Cardiac septum (tissue), 1 donor: ENCODE results near the gene OSCP1. TPM values are rescaled to one million over a fixed set of nuclear protein-coding genes. Genes with fewer than 3 reads are reported as not detected.
A peak's percentile ranks its signal among the peaks of the same experiment; 100 is the strongest.

ENCODE experiments used
- DNase-seq: peaks from one replicate; pipeline ENCODE4 v3.0.0-alpha.2; 2020; ENCODE audit warnings: low spot score
- intact Hi-C: fragments of 100-400 bp; cut with DNase I; formaldehyde crosslinking; loops from one replicate; pipeline ENCODE4 v1.14.0; 2022
- total RNA-seq: library from RNA; stranded (reverse); fragmentation: NEBNext Ultra II Directional; extraction: Animal tissue kit (Norgen Biotek cat#: 25700); gene quantifications from one replicate; pipeline ENCODE4 v1.2.1, GENCODE V29; 2021
- donor health status: DM: no; HTN: no; CAD: no.

Gene OSCP1
- total RNA-seq, 1 donor from 2014 or later: 3.4 TPM

DNA sequence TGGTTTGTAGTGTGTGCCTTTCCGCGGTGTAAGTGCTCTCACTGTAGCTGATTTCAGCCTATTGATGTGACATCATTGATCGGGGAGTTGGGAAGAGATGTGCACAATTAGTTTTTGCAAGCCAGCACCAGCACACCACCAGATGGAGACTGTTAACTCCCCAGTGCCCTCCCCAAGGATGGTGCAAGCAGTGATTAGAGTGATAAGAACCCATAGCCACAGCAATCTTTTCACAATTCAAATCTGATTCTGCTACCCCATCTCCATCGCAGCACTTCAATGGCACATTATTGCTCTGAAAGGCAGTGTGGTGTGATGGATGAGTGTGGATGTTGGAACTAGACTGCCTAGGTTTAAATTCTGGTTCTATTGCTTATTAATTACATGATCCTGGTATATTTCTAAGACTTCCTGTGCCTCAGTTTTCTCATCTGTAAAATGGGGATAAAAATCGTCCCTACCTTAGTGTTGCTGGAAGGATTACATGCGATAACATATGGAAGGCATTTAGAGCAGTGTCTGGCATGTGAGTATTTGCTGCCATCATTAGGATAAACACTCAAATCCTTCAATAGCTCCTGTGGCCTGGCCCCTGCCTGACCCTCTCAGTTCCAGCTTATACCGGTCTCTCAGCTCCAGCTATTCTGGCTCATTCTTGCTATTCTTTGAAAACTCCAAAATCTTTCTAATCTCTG is 25.8 kb upstream of the OSCP1 start:
- intact Hi-C loops: no loop called here
- no peak for DNase-seq

DNA sequence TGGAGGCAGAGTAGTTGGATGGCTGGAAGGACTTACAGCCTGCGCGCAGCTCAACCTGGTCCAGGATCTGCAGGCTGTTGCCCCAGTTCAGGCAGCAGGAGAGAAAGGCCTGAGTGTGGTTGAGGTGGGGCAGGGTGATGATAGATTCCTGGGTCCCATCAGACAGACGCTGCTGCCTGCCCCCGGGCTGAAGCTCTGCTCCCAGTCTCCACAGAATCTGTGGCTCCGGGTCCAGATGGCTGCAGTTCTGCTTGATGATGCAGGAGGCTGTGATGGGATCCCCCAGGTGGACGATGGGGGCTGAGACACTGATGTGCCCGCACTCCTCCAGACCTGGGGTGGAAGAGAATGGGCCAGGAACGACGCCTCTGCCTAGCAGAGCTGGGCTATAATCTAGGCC is 25.1 kb upstream of the OSCP1 start:
- no peak for DNase-seq
- intact Hi-C loops: no loop called here

DNA sequence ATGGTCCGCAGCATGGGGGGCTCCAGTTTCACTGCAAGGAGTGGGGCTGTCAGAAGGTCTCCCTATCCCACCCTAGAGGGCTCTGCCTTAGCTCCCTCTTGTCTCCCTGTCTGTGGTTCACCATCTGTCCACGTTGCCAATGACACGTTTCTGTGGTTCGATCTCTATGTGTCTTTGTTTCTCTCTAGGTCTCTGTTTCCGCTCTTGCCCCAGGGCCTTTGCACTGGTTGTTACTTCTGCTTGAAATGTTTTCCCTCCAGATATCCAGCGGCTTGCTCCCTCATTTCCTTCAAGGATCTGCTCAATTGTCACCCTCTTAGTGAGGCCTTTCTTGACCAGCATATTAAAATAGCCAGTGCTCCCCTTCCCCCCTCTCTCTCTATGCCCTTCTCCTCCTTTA is 22.4 kb upstream of the OSCP1 start:
- intact Hi-C loops: no loop called here
- no peak for DNase-seq

DNA sequence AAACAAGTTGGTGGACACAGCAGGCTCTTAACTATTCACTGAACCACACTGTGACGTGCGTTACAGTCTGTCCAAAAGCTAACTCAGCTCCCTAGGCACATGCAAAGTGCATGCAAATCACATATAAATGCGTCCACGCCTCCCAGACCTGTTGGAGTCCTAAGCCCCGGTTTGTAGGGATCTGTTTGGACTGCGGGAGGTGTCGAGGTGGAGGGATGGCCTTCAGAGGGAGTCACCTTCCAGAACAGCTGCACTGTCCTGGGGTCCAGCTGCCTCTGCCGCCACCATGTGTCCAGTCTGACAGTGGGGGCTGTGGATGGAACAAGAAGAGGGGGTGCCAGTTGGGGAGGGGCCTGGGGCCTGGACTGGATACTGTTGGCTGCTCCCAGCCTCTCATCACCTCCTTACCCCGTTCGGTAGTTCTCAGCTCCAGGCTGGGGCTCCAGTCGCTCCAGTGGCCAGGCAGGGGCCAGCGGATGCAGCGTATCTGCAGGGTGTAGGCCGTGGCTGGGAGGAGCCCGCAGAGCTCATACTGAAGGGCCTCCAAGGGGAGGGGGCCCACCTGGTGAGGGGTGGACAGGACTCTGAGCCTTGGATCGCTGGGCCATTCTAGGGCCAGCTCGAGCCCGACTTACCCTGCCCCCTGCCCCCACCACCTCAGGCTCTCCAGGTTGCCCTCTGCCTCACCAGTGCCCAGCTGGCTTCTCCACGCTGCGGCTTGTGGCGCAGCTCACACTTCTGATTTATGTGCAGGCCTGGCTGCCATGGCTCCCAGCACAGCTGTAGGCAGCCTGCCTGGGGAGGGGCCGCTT is 21.8 kb upstream of the OSCP1 start:
- no peak for DNase-seq
- intact Hi-C loops: no loop called here

DNA sequence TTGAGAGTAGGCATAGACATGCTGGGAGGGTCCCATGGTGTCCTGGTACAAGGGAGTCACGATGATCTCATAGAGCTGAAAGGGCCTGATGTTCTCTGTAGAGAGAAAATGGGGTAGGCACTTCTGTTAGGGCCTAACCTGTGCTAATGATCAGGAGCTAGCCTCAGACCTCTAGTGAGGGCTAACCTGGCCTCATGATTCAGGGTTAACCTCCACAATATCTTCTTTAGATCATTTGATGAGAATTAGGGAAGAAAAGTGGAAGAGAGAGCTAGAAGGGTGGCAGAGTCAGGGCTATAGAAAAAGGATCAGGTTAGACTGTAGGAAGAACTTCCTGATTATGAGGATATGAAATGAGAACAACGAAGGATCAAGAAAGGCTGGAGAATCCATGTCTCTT is 18.9 kb upstream of the OSCP1 start:
- intact Hi-C loops: no loop called here
- DNase-seq: no peak

DNA sequence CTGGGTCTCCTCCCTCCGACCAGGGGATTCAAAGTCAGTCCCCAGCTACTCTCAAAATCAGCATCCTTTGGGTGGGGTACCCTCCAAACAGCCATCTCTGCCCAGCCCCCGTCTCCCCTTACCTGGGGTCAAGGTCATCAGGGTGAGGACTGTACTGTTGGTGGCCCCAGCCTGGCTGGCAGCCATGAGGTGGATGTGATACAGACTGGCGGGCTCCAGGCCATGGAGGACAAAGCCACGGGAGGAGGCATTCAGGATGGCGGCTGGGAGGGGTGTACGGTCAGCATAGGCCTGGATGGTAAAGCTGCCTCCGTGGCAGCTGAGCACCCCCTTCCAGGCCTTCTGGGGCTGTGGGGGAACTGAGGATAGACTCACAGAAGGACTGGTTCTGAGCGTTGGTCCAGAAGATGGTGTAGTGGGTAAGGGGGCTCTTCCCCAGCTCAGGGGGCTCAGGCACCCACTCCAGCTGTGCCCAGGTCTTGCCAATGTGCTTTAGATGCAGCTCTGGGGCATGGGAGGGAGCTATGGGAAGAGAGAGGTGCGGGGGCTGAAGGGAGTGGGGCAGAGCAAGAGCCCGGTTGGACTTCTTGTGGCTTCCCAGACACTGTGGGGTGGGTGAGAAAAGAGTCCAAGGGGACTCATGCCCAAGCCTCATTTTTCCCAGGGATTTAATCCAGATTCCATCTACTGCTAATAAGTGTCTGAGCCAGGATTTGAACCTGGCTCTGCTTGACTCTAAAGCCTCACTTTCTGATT is 17.6 kb upstream of the OSCP1 start:
- no peak for DNase-seq
- intact Hi-C loops: no loop called here

DNA sequence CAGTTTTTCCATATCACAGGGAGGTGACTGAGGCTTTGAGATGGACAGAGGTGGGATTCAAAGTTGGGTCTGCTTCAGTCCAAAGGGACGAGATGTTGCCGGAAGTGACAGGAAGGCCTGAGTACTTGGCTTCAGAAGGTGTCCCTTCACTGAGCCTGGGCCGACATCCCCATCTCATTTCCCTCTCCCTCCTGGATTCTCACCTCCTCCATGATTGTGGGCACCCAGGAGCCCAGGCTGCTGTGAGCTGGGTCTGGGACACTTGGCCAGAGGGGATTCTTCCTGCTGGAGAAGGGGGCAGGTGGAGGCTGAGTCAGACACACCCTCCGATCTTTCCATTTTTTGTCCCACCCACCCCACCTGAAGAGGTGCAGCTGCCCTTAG is 16.8 kb upstream of the OSCP1 start:
- DNase-seq: no peak
- intact Hi-C loops: no loop called here

DNA sequence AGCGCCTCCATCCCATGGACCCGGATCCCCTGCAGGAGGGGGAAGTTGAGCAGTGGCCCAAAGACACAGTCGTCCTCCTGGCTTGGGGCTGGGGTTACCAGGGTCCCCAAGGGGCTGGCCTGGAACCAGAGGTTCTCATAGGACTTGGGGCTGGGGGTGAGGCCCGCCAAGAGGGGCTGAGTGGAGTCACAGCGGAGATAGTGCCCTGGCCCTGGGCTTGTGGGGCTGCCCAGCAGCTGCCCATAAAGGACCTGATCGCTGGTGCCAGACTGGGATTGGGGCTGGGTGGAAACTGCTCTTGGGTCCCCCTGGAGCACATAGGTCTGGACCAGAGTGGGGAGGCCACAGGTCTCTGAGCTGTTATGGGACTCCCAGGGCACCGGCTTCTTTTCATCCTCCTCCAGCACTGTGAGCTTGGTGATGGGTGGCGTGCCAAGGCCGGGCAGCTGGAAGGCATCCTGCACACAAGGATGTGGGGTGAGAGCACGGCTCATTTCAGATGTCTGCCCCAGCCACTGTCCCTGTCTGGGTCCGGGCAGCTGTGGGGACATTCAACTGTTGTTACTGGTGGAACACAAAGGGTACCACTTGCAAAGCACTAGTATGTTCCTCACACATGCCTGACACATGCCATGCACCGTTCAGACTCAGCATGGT is 16.2 kb upstream of the OSCP1 start:
- DNase-seq: no peak
- intact Hi-C loops: no loop called here

DNA sequence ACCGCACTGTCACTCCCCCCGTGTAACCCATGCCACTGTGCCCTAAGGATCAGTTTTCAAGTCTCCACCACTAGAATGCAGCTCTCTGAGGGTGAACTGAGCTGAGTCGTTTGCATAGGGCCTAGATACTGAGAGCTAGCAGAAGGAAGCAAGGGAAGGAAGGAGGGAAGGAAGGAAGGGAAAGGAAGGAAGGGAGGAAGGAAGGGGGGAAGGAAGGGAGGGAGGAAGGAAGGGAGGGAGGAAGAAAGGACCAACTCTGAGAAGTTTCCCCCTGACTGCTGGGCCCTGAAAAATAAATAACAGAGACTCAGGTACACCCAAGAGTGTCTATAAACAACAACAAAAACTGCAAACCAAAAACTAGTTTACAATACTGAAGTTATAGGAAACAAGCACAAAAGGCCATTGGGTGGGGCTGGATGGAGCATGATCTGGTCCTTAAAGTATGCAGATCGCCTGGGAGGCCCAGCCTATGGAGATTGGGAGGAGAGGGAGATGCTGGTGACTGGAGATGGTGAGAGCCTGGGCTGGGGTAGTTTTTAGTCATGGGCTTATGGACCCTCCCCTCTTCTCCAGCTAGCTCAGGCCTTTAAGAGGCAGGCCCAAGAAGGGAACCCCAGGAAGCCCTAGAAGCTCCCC is 15.6 kb upstream of the OSCP1 start:
- DNase-seq: no peak
- intact Hi-C loops: no loop called here

DNA sequence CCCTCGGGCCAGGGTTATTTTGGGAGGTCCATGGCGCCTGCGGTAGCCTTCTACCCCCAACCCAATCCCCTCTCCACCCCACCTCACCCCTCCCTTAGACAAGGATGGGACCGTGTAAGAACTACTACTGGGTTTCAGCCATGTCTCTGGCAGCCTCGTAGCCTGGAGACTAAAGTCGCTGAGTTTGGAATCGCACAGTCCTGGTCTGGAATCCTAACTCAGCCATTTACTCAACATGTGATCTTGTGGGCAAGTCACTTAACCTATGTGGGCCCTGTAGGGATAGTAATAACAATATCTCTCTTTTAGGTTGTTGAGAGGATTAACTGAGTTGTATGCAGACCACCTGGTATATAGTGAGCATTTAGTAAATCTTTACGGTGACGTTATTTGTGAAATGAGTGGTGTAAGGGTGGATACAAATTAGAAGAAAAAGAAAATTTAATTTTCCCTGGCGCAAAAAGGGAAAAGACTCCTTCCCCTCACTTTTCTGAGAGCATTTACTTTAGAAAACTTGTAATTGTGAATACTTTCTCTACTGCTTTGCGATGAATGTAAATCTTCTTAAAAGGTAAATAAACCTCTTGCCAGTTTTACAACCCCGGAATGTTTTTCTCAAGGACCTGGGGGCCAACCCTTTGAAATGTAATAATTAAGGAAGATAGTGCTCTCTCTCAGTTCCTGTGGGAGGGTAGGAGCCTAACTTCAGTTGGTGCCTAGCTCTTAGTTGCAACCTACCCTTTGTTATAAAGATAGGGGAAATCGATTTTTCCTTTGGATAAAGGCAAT is 14.5 kb upstream of the OSCP1 start:
- DNase-seq: no peak
- intact Hi-C loops: no loop called here

DNA sequence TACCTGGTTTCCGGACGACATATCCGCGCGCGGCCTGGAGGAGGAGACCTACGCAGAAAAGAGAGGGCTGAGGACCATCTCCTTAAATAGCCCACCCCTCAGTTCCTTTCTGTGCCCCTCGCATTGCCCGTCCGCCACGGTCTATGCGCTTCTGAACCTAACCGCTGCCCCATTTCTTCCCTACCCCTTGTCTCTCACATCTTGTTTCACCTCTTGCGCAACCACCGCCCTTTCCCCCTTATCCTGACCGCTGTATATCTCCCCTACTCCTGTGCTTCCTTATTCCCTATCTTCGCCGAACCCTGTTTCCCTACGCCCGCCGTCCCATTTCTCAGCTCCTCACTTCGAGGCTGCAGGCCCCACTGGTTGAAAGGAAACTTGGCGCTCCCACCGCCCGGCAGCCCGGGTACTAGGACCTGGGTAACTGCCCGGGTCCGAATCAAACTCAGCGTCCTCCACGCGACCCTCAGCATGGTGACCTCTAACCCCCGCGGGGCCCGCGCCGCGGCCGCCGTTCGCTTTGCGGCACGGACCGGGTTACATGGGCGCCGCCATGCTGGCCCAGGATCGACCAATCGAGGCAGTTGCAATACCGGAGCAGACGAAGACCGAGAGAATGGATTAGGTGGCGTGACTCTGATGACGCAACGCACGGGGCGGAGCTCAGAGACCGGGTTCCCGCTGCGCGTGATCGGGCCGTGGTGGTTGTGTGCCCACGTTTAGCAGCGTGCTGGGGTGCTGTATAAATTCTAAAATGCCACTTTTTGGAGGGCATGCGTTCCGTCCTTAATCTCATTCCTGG is 13.8 kb upstream of the OSCP1 start, which contains the start of gene MRPS15:
Gene MRPS15, minus strand, starts transcription at position 582 of the 802 bp plus-strand sequence. Its CDS starts 109 bp downstream, at position 473.
- intact Hi-C loops: no loop called here

DNA sequence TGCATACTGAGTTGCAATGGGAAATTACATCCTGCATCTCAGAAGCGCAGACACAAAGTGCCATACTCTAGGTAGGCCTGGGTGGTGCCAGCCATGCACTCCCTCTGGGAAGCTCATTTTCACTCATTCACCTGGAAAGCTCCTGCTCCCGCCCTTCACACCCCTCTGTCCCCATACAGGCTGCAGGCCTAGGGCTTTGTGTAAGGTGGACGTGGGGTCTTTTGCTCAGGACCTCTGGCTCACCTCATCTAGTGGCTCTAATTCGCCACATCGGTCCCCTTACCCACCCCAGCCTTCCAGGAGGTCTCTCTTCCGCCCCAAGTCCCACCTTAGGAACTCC is 13.2 kb upstream of the OSCP1 start:
- intact Hi-C loops: no loop called here
- DNase-seq: no peak

More for the DNA sequence above, 13.8 kb upstream of the OSCP1 start, which contains the start of gene MRPS15:
- peak; percentile 99 for DNase-seq

DNA sequence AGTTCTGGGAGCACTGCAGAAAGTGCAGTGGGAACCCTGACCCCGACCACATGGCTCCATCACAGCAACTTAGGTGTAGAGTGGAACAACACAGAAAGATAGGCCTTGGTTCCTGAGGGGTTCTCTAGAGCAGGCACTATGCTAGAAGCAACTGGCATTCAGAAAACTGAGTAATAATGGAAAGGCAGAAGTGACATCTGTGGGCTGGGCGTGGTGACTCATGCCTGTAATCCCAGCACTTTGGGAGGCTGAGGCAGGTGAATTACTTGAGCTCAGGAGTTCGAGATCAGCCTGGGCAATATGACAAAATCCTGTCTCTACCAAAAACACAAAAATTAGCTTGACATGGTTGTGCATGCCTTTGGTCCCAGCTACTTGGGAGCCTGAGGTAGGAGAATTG is 8.7 kb upstream of the OSCP1 start:
- no peak for DNase-seq
- intact Hi-C loops: no loop called here

DNA sequence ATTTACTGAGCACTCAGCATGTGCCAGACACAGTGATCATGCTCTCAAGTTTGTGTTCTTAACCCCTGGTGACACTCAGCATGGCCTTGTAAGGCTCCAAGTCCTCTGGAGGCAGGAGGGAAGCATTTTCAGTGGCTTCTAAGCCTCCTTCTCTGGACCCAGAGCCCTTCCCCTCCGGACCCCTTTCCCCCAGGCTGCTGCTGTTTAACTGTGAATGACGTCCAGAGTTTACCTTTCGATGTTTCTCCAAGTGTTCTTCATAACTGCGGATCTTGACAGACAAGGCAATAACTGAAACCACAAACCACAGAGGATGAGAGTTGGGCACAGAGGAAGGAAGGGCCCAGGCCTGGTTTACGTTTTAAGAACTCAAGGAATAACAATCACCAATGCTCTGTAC is 7.4 kb upstream of the OSCP1 start:
- no peak for DNase-seq
- intact Hi-C loops: no loop called here

DNA sequence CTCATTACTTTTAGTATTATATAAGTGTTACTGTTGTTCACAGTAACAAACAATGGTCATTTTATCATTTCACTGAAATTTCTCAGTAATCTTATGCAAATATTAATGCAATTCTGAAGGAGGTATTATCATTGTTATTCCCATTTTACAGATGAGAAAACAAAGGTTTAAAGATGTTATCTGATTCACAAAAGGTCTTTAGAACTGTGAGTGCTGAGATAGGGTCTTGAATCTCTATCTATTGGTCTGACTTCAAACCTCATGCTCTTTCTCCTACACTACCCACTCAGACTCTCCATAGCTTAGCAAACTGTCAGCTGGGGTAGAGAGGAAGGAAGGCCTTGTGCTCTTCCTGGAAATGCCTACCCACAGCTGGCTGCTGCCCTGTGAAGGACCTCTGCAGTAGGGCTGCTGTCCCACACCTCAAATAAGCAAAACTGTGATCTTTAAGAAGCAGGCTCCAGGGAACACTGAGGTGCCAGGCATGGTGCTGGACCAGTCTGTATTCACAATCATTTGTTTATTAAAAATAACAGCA is 6.2 kb upstream of the OSCP1 start:
- intact Hi-C loops: no loop called here
- DNase-seq: no peak

DNA sequence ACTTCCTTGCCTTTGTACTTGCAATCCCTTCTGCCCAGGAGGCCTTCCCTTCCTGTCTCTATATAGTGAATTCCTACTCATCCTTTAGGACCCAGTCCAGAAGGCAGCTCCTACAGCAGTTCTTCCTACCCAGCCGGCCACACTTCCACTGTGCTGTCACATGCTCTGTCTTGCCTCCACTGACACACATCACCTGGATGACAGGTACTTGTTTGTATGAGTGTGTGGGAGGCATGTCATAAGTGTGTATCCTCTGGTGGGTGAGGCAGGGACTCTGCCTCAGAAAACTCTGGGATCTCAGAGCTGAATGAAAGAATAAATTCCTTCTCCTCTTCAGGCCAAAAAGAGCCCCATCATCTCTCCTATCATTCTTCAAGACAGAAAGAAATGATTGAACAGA is 5.1 kb upstream of the OSCP1 start:
- intact Hi-C loops: no loop called here
- DNase-seq: no peak

DNA sequence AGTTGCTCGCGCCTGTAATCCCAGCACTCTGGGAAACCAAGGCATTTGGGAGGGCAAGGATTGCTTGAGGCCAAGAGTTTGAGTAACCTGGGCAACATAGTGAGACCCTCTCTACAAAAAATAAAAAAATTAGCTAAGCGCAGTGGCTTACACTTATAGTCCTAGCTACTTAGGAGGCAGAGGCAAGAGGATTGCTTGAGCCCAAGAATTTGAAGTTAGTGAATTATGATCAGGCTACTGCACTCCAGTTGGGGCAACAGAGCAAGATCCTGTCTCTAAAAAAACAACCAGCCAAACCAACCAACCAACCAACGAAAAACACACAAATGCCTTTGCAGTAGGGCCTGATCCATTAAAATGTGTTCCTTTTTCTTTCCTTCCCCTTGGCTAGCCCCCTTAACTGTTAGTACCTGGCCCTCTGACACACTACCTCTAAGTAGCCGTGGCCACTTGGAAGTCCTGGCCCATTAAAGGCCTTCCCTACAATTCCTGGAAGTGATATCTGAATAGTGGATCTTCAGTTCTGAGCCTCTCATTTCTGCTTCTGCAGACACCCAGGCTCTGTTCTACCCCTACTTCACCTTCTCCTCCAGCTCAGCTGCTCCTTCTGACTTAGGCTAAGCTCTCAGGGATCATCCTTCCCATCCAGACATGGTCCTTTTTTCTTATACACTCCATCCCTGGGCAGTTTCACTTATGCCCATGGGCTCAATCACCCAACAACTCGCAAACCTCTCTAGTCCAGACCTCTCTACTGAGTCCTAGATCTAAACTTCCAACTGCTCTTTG is 3.5 kb upstream of the OSCP1 start:
- intact Hi-C loops: no loop called here

More for the DNA sequence above, 3.5 kb upstream of the OSCP1 start:
- no peak for DNase-seq
